CD4-positive, alpha-beta T cell treated with Interferon alpha-2 for 1 hour (primary cell): ENCODE measurements around the gene REG1A.
A peak's percentile ranks its signal among the peaks of the same experiment; 100 is the strongest.

Source experiments
- DNase-seq, 2 donors: peaks; one replicate each; pipeline ENCODE4 v3.0.0-alpha.2; 2020 to 2022

The REG1A gene, protein sequence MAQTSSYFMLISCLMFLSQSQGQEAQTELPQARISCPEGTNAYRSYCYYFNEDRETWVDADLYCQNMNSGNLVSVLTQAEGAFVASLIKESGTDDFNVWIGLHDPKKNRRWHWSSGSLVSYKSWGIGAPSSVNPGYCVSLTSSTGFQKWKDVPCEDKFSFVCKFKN

DNA sequence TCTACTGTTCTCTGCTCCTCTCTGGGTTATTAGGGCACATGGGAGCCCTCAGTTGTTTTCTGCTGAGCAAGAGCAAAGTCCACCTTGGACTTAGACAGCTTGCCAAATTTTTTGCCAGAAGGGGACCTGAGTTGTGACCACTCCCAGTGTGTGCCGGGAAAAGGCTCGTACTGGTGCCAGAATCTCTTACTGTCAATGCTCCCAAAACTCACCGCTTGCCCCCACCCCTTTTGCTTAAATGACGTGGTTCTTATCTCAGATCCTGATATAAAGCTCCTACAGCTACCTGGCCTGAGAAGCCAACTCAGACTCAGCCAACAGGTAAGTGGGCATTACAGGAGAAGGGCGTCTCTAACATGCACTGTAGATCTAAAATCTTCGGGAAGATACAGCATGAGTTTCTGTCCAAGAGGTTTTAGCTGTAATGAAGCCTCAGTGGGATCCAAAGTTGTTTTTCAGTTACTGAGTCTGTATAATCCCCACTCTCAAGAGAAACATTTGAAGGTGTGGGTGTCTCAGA lies at the start of gene REG1A:
Gene REG1A (plus strand): TSS at position 295 of the 520 bp plus-strand sequence. CDS start 374 bp downstream, outside the sequence.
- no peak for DNase-seq

DNA sequence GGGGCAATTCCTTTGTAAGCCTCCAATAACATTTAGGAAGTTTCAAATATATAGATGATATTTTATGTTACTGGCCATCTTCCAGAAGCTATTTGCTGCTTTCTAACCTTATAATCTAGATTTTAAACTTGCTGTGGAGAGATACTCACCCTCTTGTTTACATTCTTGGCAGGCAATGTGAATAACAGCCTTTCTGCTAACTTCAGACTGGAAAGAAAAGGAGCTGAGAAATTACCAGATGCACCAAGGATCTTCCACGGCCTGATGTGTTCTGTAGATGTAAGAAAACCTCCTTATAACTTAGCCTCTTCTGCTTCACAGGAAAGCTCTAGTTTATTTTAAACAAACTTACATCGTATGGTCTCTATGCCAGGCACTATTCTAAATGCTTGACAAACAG lies 49.2 kb upstream of the REG1A start:
- no peak for DNase-seq

DNA sequence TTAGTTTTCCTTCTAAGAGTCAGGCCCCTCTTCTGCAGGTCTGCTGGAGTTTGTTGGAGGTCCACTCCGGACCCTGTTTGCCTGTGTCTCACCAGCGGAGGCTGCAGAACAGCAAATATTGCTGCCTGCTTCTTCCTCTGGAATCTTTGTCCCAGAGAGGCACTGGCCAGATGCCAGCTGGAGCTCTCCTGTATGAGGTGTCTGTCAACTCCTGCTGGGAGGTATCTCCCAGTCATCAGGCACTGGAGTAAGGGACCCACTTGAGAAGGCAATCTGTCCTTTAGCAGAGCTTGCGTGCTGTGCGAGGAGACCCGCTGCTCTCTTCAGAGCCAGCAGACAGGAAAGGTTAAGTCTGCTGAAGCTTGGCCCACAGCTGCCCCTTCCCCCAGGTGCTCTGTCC lies 37.3 kb upstream of the REG1A start:
- no peak for DNase-seq

DNA sequence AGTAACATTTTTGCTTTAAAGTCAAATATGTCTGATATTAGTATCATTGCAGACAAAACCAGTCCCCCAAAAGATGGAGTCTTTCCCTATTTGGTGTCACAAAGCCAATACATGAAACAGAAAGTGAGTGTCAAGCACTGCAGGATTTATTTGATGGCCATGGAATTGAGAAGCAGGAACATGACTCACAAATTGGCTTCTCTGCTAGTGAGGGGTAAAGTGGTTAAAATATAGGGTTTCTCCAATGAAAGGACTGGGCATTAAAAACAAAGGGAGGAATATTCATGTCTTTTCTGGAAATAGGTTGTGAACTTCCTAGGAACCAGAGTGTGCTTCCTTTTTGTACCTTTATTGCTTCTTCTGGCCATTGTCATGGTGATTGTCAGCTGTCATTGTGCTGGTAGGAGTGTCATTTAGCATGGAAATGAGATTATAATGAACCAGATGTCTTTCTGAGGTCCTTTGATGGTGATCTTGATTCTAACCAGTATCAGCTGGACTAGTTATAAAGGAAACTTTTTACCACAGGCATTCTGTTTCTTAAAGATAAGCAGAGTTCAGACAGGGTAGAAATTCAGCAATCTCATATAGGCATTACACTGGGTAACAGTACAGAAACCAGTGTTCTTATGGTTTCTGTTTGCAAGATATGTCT lies 36.6 kb upstream of the REG1A start:
- no peak for DNase-seq

DNA sequence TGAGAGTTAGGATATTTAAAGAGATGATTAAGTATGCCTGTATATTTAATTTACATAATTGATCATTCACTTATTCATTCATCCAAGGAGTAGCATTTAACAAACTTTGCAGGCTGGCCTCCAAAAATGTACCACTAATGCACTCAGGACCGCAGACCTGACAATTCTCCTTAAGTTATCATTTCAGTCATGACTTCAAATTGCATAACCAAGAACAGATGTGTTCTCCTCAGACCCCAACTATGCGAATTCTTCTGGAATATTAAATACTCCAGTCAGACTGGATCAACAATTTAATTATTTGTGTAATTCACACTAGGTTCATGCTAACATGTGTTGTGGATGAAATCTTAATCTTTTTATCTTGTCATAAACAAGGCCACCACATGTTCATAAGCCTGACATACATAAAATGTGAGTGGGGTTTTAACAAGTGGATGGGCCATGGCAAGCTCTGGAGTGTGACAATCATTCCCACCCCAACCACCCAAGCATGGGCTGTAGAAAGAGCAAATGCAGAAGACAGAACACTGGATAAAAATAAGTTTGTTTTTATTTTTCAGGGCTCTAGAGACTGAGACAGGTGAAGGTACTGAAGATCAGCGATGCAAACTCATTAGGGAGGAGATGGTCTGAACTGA lies 35.7 kb upstream of the REG1A start:
- DNase-seq = no peak

DNA sequence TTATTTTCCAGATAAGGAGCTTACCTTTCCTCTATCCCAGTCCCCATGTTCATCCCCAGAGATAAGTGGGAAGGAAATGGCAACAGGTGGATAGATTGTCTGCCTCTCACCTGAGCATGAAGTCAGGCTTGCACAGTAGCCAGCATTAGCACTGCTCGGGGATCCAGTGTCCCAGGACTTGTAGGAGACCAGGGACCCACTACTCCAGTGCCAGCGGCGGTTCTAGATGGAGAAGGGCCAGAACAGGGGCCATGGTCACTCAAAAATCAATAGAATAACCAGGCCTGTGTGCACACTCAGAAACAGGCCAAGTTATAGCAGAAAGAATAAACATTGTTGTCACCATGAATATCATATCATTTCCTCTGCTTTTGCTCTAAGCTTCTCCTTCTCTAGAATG lies 34.9 kb upstream of the REG1A start:
- no peak for DNase-seq

DNA sequence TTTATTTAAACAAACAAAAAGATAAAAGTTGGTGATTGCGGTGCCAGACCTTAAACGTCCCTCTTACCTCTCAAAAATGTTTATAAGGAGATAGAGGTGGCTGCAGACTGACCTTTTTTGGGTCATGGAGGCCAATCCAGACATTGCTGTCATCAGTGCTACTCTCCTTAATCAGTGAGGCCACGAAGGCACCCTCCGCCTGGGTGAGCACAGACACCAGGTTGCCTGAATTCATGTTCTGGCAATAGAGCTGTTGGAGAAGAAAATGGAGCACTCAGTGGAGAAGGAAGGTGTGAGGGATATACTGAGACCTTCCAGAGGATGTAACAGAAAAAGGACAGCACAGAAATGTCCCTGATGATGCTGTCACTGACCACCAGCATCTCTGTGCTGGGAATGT lies 34.0 kb upstream of the REG1A start:
- DNase-seq = no peak

DNA sequence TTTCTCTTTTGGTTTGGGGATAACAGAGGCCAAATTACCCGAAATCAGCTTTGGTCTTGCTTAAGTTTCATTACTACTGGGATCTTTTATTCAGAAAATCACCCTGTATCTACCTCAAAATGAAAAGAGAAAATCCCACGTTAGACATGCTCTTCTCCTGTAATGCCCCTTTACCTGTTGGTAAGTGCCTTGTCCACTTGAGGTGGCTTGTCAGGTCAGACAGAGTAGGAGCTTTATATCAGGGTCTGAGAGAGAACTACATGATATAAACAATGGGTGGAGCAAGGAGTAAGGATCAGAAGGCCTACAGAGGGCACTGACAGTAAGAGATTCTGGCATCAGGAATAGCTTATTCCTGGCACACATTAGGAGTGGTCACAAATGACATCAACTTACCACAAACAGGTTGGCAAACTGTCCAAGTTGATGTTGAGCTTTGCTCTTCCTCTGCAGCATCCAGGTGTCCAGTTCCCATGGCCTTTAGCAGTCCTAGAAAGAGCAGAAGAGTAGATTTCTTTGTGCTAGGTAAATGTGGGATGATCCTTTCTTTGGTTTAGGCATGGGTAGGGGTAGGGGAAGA lies 32.4 kb upstream of the REG1A start, which contains the start of gene REG1B:
Gene REG1B (minus strand): TSS at position 209 of the 580 bp plus-strand sequence. CDS start 381 bp downstream, outside the sequence.
- DNase-seq = no peak

DNA sequence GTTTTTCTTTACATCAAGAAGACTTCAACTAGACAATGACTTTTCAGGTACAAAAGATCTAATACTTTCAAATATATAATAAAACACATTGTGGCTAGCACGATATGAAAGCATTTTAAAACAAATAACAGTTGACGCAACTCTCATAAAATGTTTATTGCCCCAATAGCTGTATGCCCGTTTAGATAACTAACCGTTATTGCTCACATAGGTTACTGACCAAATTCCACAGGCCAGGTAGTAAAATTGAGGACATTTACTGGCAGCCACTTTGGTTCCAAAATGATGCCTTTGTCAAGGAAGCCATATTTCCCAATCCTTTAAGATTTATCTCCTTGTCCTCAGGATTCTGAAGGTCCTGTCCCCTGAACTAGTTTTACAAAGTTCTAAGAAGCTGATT lies 29.6 kb upstream of the REG1A start:
- no peak for DNase-seq

DNA sequence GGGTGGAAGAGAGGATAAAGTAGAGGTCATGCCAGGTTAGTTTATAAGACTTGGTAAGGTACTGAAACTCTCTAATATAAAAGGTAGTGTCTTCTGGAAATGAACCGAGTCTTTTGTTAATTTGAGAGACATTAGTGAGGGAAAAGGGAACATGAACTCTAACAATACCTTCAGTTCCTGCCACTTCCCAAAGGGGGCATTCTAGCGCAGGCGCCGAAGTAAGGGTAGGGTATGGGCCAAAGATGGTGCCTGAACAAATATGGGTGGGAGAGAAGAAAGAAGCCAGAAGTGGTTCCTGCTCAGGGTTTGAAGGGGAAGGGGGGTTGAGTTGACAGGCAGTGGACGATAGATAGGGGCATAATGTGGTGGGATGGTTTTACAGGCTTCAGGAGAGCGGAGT lies 22.4 kb upstream of the REG1A start:
- DNase-seq = no peak

DNA sequence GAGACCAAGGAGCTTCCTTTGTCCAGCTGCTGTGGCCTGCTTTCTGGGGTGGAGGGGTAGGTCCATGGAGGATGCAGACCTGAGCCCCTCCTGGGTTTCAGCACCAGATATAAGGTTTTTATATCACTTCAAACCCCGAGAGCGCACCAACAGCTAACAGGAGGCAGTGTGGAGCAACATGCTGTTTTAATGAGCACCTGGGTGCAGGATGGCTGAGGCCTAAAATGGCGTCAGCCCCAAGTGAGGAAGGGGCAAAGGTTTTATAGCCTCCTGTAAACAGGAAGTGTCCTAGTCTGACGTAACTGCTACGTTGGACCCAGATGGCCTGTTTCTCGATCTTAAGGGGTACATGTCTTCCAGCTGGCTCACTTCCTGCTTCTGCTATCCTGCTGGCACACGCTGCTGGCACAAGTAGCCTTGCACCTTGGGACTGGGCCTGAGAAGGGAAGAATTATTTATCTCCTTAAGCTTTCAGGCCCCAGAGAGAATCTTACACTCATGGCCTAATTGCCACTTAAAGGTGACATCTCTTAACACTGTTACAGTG lies 21.1 kb upstream of the REG1A start:
- peak in 1 of 2 donors; percentile 27 for DNase-seq

DNA sequence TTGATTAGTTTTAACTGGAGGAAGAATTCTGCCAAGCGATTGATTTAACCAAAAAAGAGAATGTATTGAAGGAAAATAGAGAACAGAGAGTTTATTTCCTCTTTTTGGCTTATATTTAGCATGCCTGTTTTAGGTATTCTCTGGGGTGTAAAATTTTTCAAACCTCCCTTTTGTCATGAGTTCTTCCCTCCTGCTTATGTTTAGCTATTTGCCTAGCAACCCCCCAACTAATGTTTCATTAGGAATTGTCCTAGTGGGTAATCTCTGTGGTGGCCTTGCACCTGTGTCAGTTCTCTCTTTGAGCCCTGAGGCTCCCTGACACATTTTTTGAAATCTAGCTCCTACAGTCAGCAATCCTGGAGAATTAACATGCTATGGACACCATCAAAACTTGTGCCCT lies 20.0 kb upstream of the REG1A start:
- no peak for DNase-seq

DNA sequence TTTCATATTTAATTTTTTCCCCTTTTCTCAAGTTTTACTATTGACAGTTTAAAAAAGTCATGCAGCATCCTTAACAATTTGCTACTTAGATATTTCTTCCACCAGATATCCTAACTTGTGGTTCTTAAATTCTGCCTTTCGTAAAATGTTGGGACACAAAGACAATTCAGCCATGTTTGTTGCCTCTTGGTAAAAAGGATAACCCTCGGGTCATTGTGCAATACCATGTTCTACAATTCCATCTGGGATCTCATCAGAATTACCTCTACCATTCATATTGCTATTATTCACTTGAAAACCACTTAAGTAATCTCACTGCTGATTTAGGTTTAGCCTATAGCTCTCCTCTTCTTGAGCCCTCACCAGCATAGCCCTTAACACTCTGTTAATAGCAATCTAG lies 19.3 kb upstream of the REG1A start:
- DNase-seq = no peak

DNA sequence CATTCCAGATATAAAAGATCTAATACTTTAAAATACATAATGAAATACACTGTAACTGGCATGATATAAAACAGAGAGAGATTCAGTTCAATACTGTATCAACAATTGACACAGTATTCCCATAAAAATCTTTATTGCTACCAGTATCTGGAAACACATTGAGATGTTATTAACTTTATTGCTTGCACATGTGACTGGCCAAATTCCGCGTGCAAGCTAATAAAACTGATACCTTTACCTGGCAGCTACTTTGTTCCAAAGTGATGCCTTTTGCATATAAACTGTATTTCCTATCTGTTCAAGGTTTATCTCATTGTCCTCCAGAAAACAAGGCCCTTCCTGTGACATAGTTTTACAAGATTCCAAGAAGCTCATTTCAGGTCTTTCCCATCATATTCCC lies 17.1 kb upstream of the REG1A start:
- DNase-seq = no peak

DNA sequence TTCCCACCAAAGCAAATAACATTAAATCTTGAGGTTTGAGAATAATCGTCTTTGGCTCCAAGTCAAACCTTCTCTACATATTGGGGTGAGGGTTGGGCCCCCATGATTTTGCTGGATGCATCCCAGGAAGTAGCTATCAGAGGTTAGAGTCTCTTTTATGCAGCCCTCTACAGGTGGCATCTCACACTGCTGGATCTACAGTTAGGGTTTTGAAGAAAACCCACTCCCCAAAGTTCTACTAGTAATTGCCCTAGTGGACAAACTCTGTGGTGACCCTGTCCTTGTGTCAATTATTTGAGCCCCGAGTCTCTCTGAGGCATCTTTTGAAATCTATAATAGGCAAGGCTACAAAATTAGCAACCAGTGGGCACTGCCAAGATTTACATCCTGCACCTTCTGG lies 15.0 kb upstream of the REG1A start:
- DNase-seq = no peak

DNA sequence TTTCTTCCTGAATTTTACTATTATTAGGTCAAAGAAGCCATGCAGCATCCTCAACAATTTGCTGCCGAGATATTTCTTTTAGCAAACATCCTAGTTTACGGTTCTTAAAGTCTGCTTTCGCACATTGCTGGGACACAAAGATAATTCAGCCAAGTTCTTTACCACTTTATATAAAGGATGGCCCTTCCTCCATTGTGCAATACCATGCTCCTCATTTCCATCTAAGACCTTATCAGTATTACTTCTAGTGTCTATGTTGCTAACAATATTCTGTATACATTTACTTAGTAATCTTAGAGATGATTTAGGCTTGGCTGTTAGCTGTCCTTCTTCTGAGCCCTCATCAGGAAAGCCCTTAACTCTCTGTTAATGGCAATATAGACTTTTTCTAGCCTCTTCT lies 8.0 kb upstream of the REG1A start:
- DNase-seq = no peak

DNA sequence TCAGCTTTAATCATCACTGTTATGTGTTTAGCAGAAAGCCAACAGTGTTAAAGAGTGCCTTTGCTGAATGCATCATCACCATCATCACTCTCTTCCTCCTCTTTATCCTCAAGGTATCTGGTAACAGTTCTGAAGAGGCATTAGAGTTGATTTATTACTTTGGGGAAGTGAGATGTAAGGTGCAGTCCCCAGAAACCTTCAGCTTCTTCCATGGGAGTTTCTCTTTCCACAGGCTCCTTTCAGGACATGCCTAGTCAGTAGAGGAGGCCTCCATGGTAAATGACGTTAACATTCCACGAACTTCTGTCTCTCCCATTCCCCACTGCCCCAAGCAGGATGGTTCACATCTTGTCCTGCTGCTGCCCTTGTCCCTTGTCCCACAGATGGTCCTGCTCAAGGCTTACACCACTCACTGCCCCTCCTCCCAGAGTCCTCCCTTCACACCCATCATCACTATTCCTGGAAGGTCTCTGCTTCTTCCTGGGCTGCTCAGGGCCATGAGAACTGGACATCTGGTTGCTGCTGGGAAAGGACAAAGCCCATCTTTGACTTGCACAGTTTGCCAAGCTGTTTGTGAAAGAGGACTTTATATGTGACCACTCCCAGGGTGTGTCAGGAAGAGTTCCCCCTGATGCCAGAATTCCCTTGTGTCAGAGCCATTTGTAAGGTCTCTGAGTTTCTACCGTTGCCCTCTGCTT lies 5.3 kb upstream of the REG1A start:
- DNase-seq = no peak

DNA sequence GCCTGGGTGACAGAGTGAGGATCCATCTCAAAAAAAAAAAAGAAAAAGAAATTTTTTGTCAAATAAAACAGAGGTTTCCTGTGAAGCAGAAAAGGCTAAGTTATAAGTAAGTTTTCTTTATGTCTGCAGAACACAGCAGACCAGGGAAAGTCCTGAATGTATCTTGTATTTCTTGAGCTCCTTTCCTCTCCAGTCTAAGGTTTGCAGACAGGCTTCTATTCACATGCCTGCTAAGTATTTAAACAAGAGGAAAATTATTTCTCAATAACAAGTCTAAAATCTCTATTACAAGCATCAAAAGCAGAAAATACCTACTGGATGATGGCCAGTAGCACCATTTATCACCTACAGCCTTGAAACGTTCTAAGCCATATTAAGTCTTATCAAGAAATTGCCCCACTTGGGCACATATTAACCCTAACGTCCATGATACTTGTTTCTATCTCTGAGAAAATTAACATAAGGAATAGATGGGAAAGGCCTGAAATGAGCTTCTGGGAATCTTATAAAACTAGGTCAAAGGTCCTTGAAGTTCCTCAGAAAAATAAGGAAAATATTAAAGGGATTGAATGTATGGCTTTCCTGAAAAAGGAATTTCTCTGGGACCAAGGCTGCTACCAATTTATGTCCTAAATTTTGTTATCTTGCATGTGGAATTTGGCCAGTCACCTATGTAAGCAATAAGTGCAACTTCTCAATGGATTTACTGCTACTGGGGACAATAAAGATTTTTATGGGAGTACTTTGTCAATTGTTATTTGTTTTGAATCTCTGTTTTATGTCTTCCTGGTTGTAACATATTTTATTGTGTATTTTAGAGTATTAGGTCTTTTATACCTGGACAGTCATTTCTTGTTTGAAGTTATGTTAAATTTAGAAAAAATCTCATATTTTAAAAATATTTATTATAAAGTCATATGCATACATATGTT lies 3.0 kb upstream of the REG1A start:
- DNase-seq = no peak

DNA sequence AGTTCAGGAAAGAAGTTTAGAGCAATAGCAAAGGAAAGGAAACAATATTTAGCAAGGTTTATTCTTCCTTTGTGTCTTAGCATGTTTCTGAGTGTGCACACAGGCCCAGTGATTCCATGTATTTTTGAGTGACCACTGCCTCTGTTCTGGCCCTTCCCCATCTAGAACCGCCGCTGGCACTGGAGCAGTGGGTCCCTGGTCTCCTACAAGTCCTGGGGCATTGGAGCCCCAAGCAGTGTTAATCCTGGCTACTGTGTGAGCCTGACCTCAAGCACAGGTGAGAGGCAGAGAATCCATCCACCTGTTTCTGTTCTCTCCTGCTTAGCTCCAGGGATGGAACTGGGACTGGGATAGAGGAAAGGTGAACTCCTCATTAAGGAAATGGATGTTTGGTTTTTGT lies 2.4 kb downstream of the REG1A start:
- no peak for DNase-seq

DNA sequence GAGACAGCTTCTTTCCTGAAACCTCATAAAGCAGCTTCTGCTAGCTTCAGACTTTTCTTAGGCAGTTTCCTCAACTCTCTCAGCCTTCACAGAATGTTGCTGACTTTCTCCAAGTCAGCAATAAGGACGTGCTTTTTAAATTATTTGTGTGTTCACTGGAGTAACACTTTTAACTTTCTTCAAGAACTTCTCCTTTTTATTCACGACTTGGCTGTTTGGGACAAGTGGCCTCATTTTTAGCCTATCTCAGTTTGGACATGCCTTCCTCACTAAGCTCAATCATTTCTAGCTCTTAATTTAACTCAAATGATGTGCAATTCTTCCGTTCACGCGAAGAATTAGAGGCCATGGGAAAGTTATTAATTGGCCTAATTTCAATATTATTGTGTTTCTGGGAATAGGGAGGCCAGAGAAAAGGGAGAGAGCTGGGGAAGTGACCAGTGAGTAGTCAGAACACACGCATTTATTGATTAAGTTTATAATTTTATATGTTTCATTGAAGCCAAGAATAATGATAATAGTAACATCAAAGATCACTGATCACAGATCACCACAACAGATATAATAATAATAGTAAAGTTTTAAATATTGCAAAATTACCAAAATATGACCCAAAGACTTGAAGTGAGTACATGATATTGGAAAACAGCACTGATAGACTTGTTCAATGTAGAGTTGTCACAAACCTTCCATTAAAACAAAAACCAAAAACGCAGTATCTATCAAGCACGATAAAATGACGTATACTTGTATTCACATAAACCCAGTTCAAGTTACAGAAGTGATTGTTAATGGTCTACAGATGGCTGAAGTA lies 4.8 kb downstream of the REG1A start:
- no peak for DNase-seq

DNA sequence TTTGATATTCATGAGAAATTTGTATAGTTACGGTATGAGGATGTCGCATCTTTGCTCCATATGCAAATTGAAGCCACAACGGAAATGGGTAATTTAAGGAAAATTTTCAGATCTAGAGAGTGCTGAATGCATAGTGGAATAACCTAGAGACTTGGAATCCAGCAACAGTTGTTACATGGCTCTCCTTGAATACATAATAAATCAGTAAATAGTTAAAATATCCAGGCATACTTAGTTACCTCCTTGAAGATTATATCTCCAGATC lies 5.4 kb downstream of the REG1A start:
- no peak for DNase-seq
